ENCODE data around the gene BPIFB2.

DNA sequence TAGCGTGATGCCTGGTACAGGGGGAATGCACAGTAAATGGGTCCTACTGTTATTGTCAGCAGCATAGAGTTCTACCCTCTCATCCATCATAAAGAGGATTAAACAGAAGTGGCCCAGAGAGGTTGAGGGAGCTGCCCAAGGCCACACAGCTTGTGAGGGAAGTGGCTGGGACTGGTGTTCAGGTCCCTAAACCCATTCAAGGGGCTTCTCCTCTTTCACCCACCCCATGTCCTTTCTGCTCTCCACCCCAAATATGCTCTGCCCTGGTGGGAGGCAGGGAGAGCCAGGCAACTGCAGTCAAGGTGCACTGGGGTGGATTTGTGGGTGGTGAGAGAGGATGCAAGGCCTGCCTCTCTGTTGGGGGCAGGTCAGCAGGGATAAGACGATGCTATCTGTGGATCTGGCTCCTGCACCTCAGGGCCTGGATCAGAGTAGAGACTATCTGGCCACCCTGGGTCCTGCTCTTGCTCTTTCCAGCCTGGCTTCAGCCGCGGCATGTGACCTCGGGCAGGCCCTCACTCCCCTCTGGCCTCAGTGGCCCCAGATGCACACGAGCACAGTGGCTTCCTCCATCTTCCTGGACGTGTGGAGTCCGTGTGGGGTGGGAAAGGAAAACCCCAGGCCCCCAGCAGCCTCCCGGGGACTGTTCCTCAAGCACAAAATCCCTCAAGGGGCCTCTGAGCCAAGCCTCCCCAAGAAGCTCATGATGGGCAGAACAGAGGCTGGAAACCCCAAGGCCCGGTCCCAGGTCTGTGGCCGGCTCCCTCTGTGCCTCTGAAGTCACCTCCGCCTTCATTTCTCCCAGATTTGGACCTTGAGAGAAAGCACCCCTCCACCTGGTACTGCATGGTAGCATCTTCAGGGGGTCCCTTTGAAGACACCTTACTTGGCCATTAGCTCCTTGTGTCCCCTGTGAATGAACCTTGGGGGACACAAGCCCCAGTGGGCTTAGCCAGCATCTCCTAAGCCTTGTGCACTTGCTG, 20.6 kb downstream of the BPIFB2 start:
- no peak for TF ChIP-seq EP300 (IDR thresholded peaks at IDR 0.05; ENCODE audit: borderline replicate concordance)
- TF ChIP-seq CREB1 (IDR thresholded peaks at IDR 0.05; ENCODE audit: low read depth) = no peak
- no peak for TF ChIP-seq NFIC (IDR thresholded peaks at IDR 0.05)
- TF ChIP-seq TEAD4 (IDR thresholded peaks at IDR 0.05) = no peak
- no peak for TF ChIP-seq YY1 (IDR thresholded peaks at IDR 0.05; ENCODE audit: low read depth)
- TF ChIP-seq REST (IDR thresholded peaks at IDR 0.05; ENCODE audit: low read depth) = no peak
- TF ChIP-seq TCF12 (IDR thresholded peaks at IDR 0.05; ENCODE audit: low read depth) = no peak
- TF ChIP-seq, protein P1, sequence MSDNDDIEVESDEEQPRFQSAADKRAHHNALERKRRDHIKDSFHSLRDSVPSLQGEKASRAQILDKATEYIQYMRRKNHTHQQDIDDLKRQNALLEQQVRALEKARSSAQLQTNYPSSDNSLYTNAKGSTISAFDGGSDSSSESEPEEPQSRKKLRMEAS (IDR thresholded peaks at IDR 0.05) = no peak
- TF ChIP-seq TAF1 (IDR thresholded peaks at IDR 0.05; ENCODE audit: low read depth) = no peak
- TF ChIP-seq CEBPB (IDR thresholded peaks at IDR 0.05) = no peak
- TF ChIP-seq RAD21 (IDR thresholded peaks at IDR 0.05; ENCODE audit: low read depth) = no peak

Data from Ishikawa (cell line).